ENCODE results near the gene GDNF.

DNA sequence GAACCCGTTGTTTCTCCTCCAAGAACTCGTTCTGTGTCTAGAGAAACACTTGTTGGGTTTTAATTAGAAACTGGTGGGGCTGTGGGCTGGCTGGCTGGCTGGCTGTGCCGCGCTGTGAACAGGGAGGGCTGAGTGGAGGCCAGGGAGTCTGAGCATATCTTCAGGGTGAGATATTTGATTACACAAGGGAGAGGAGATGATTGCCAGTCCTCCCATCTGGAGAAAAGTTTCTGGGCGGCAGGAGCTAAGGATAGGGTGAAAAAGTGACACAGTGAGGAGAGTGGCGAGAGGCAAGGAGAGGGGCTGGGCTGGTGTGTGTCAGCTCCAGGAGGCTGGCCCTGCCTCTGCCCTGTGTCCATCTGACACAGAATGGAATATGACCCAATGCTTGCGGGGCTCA is 63.0 kb downstream of the GDNF start:
- TF ChIP-seq CTCF (IDR thresholded peaks at IDR 0.05) (no peak), POLR2A (IDR thresholded peaks at IDR 0.05) (no peak)

All from tibial nerve (tissue), 3 donors.